OCI-LY7 (cell line): ENCODE results near the gene TOP2B. TPM values are rescaled to one million over a fixed set of nuclear protein-coding genes. Genes with fewer than 3 reads are reported as not detected.

ENCODE experiments used
- BruUV-seq: library from RNA; stranded (reverse); fragments of 400-500 nt; replicated peaks from 2 replicates; lab custom pipeline; 2021; lab: Mats Ljungman, UMichigan
- CTCF ChIA-PET: fragments of 300-600 bp; sonication (Branson Sonifier 250); formaldehyde crosslinking; loops from one replicate; lab custom pipeline; 2022; ENCODE audit warnings: antibody characterized with exemption; ENCODE audit not compliant: unreplicated experiment; lab: Charles Lee
- POLR2A ChIA-PET: fragments of 300-600 bp; sonication (Branson Sonifier 250); formaldehyde crosslinking; loops from one replicate; lab custom pipeline; 2022; ENCODE audit warnings: antibody characterized with exemption; lab: Charles Lee
- DNase-seq: peaks from one replicate; pipeline ENCODE4 v3.0.0-alpha.2; 2015; ENCODE audit warnings: low spot score
- H2AFZ ChIP-seq: fragments of 200-600 bp; sonication (generic), shearing (Covaris generic); 2 replicates; pipeline ENCODE4 v1.6.1; 2014; ENCODE audit warnings: mild to moderate bottlenecking, antibody characterized with exemption, low read length, moderate library complexity
- H3K27ac ChIP-seq: fragments of 200-600 bp; sonication (generic); 2 replicates; pipeline ENCODE4 v1.5.1; 2014; ENCODE audit warnings: mixed run types, low read depth, mild to moderate bottlenecking, moderate library complexity, low read length, inconsistent platforms; ENCODE audit not compliant: poor library complexity, severe bottlenecking
- H3K36me3 ChIP-seq: fragments of 200-600 bp; sonication (generic); 2 replicates; pipeline ENCODE4 v1.6.1; 2014; ENCODE audit warnings: mild to moderate bottlenecking, antibody characterized with exemption, low read length, moderate library complexity, mixed read lengths; ENCODE audit not compliant: insufficient read depth
- H3K4me1 ChIP-seq: fragments of 200-600 bp; sonication (generic); 2 replicates; pipeline ENCODE4 v1.5.1; 2014; ENCODE audit warnings: mild to moderate bottlenecking, low read length; ENCODE audit not compliant: insufficient read depth, poor library complexity, severe bottlenecking
- H3K4me2 ChIP-seq: fragments of 200-600 bp; sonication (generic); 2 replicates; pipeline ENCODE4 v1.6.1; 2014; ENCODE audit warnings: mild to moderate bottlenecking, low read length
- H3K4me3 ChIP-seq: fragments of 200-600 bp; sonication (generic); 2 replicates; pipeline ENCODE4 v1.5.1; 2014; ENCODE audit warnings: mild to moderate bottlenecking, low read depth, low read length; ENCODE audit not compliant: poor library complexity, severe bottlenecking
- H3K79me2 ChIP-seq: fragments of 200-600 bp; sonication (generic); 2 replicates; pipeline ENCODE4 v1.6.1; 2016; ENCODE audit warnings: low read depth, mild to moderate bottlenecking, low read length, moderate library complexity, mixed read lengths; ENCODE audit not compliant: insufficient read depth
- H3K9me2 ChIP-seq: fragments of 200-600 bp; sonication (generic); 2 replicates; pipeline ENCODE4 v1.6.1; 2016; ENCODE audit warnings: mild to moderate bottlenecking, low read length, mixed read lengths; ENCODE audit not compliant: insufficient read depth
- H3K9me3 ChIP-seq: fragments of 200-600 bp; sonication (generic); 2 replicates; pipeline ENCODE4 v1.6.1; 2014; ENCODE audit warnings: mild to moderate bottlenecking, mixed run types, low read length, mixed read lengths
- H4K20me1 ChIP-seq: fragments of 200-600 bp; sonication (generic); 2 replicates; pipeline ENCODE4 v1.6.1; 2014; ENCODE audit warnings: mild to moderate bottlenecking, antibody characterized with exemption, low read length, moderate library complexity, mixed read lengths; ENCODE audit not compliant: insufficient read depth
- CTCF ChIP-seq: fragments of 200-600 bp; sonication (generic); conservative IDR thresholded peaks from 2 replicates; pipeline ENCODE4 v1.5.1; 2014; ENCODE audit warnings: mild to moderate bottlenecking, antibody characterized with exemption, low read length, moderate library complexity, mixed read lengths
- EZH2phosphoT487 ChIP-seq: fragments of 200-600 bp; sonication (generic); IDR thresholded peaks from 2 replicates; pipeline ENCODE4 v1.6.1; 2018; ENCODE audit warnings: low read depth, borderline replicate concordance, mild to moderate bottlenecking, mixed run types, antibody characterized with exemption, low read length, moderate library complexity, mixed read lengths
- intact Hi-C: fragments of 100-400 bp; cut with micrococcal nuclease; formaldehyde crosslinking; loops from one replicate; pipeline ENCODE4 v1.10.0; 2022; ENCODE audit not compliant: unreplicated experiment
- total RNA-seq, 2 experiments: library from RNA; depleted of rRNA in 1 of 2; stranded (reverse); fragments of >200 nt in 1 of 2; shearing (Covaris generic) in 1 of 2; gene quantifications; 2 replicates each; pipeline ENCODE4 v1.2.3, GENCODE V29; 2014 to 2022

The TOP2B gene
- total RNA-seq, 2 experiments from 2014 or later = 162 to 264 TPM

- no peaks in the 10 kb centered on the region for H3K9me3 ChIP-seq
- no peak overlapping the region for H3K27ac ChIP-seq
- no peaks in the 10 kb centered on the region for H3K4me1 ChIP-seq
- no peaks in the 10 kb centered on the region for H3K79me2 ChIP-seq
- DNase-seq = no peak
- ChIA-PET CTCF (no interaction called here), POLR2A (interaction anchor here (0.6 to 2.2 kb wide), 4 partner anchors 13 to 777 kb away, joined by 3 to 6 read pairs (median 4); no protein-coding TSS in a partner anchor)
- H3K4me2 ChIP-seq = no peak overlapping the region
- H3K9me2 ChIP-seq = no peaks in the 10 kb centered on the region
- H3K4me3 ChIP-seq = no peak overlapping the region
- H4K20me1 ChIP-seq = no peaks in the 10 kb centered on the region
- intact Hi-C loops = no loop called here
- H2AFZ ChIP-seq = no peak overlapping the region
- H3K36me3 ChIP-seq = peaks cover 94% of the 10 kb centered on the region
- TF ChIP-seq CTCF (no peak), EZH2phosphoT487 (no peak)
- BruUV-seq = no TSS peak
Measured at GRCh38 chr3:25618028-25618427, 46.7 kb downstream of the TOP2B start.

- H3K4me1 ChIP-seq = no peaks in the 10 kb centered on the region
- no peaks in the 10 kb centered on the region for H4K20me1 ChIP-seq
- H3K36me3 ChIP-seq = peaks cover 93% of the 10 kb centered on the region
- H3K9me2 ChIP-seq = no peaks in the 10 kb centered on the region
- intact Hi-C loops = no loop called here
- H3K4me2 ChIP-seq = no peak overlapping the region
- H2AFZ ChIP-seq = no peak overlapping the region
- DNase-seq = no peak
- H3K9me3 ChIP-seq = no peaks in the 10 kb centered on the region
- TF ChIP-seq CTCF (no peak), EZH2phosphoT487 (no peak)
- ChIA-PET CTCF (no interaction called here), POLR2A (interaction anchor here (0.5 to 1.1 kb wide), 2 partner anchors 14 to 85 kb away, joined by 3 read pairs; no protein-coding TSS in a partner anchor)
- no peak overlapping the region for H3K27ac ChIP-seq
- BruUV-seq = no TSS peak
- no peaks in the 10 kb centered on the region for H3K79me2 ChIP-seq
- H3K4me3 ChIP-seq = no peak overlapping the region
Measured at GRCh38 chr3:25611193-25611592, 53.5 kb downstream of the TOP2B start.

- TF ChIP-seq EZH2phosphoT487 = no peak
- TF ChIP-seq CTCF = no peak
- Histone ChIP-seq H3K9me2 (no peaks in the 10 kb centered on the region), H3K27ac (no peak overlapping the region), H3K9me3 (no peaks in the 10 kb centered on the region), H3K4me1 (no peaks in the 10 kb centered on the region), H3K36me3 (peaks cover 96% of the 10 kb centered on the region), H3K4me3 (no peak overlapping the region), H4K20me1 (no peaks in the 10 kb centered on the region), H3K79me2 (no peaks in the 10 kb centered on the region), H2AFZ (no peak overlapping the region), H3K4me2 (no peak overlapping the region)
- DNase-seq = no peak
- intact Hi-C loops = no loop called here
- BruUV-seq = no TSS peak
- ChIA-PET CTCF (no interaction called here), POLR2A (interaction anchor here (0.5 to 1.1 kb wide), 2 partner anchors 15 to 85 kb away, joined by 3 read pairs; no protein-coding TSS in a partner anchor)
Measured at GRCh38 chr3:25610779-25611178, 53.9 kb downstream of the TOP2B start.
